OCI-LY7 (cell line): ENCODE measurements around the gene GABRG3.

ENCODE experiments used
- CTCF ChIP-seq: fragments of 200-600 bp; sonication (generic); conservative IDR thresholded peaks from 2 replicates; pipeline ENCODE4 v1.5.1; 2014; ENCODE audit warnings: mild to moderate bottlenecking, antibody characterized with exemption, low read length, moderate library complexity, mixed read lengths
- EZH2phosphoT487 ChIP-seq: fragments of 200-600 bp; sonication (generic); IDR thresholded peaks from 2 replicates; pipeline ENCODE4 v1.6.1; 2018; ENCODE audit warnings: low read depth, borderline replicate concordance, mild to moderate bottlenecking, mixed run types, antibody characterized with exemption, low read length, moderate library complexity, mixed read lengths

GRCh38 chr15:27086805-27087204 lies 115.8 kb downstream of the GABRG3 start:
- TF ChIP-seq CTCF (no peak), EZH2phosphoT487 (no peak)
